ENCODE results near the gene AKR1E2. TPM values are rescaled to one million over a fixed set of nuclear protein-coding genes. Genes with fewer than 3 reads are reported as not detected.

The AKR1E2 gene
- total RNA-seq, 1 donor from 2014 or later, result 59.0 TPM

DNA sequence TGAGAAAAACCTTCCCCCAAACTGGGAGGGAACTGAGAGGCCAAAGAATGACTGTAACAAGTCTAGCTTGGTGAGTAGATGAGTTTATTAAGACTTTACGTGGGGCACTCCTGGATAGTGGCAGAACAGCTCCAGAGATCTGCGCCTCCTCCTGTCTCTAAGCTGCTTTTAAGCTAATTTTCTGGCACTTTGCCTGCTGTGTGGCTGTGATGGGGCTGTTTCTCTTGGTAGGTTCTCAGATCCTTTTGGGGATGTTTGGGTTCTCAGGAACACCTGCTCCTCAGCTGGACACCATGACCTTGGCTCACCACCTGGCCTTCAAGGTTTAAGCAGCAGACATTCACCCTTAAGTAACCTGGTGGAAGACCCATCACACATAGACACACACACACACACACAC lies 68.3 kb downstream of the AKR1E2 start:
- no peak for DNase-seq (ENCODE audit: low spot score)

Other genes starting within 250 kb of the AKR1E2 start
- 11.8 TPM for gene AKR1C1, start 137.2 kb downstream of the AKR1E2 start, total RNA-seq (ENCODE audit: insufficient read depth, low replicate concordance)
- 1.4 TPM for gene AKR1C2, start 177.7 kb downstream of the AKR1E2 start, total RNA-seq (ENCODE audit: insufficient read depth, low replicate concordance)

Measured in umbilical cord (tissue), 2 donors.